Activated CD8-positive, alpha-beta memory T cell treated with anti-CD3 and anti-CD28 coated beads, Interleukin-2, amount 50 U/mL, for 48 hours (primary cell): ENCODE results near the gene TXLNB.
A peak's percentile ranks its signal among the peaks of the same experiment; 100 is the strongest.
"Not testable (repeated sequence)": the region's sequence is repeated elsewhere in the genome, so short reads cannot be mapped to it uniquely, and the experiment has no call there.

ENCODE experiments used
- DNase-seq: peaks from one replicate; pipeline ENCODE4 v3.0.0-alpha.2; 2020

The TXLNB gene

GRCh38 chr6:139265512-139266190 is 26.1 kb downstream of the TXLNB start:
- no peak for DNase-seq

GRCh38 chr6:139262519-139263300 is 29.1 kb downstream of the TXLNB start:
- no peak for DNase-seq

GRCh38 chr6:139257821-139258398 is 33.9 kb downstream of the TXLNB start:
- no peak for DNase-seq

GRCh38 chr6:139257291-139257690 is 34.5 kb downstream of the TXLNB start:
- DNase-seq: no peak

GRCh38 chr6:139256087-139256486 is 35.7 kb downstream of the TXLNB start:
- no peak for DNase-seq

- DNase-seq: no peak
Measured at GRCh38 chr6:139254196-139254595, 37.6 kb downstream of the TXLNB start.

GRCh38 chr6:139253656-139254055 is 38.1 kb downstream of the TXLNB start:
- DNase-seq: no peak

GRCh38 chr6:139251691-139252390 is 40.0 kb downstream of the TXLNB start:
- DNase-seq: no peak

- DNase-seq: no peak
Measured at GRCh38 chr6:139251045-139251690, 40.6 kb downstream of the TXLNB start.

- DNase-seq: peak; percentile 69
Measured at GRCh38 chr6:139250296-139251044, 41.3 kb downstream of the TXLNB start.

GRCh38 chr6:139249395-139249794 is 42.4 kb downstream of the TXLNB start:
- no peak for DNase-seq

- DNase-seq: no peak
Measured at GRCh38 chr6:139248911-139249310, 42.9 kb downstream of the TXLNB start.

- no peak for DNase-seq
Measured at GRCh38 chr6:139247618-139248017, 44.2 kb downstream of the TXLNB start.

- DNase-seq: no peak
Measured at GRCh38 chr6:139243536-139243935, 48.3 kb downstream of the TXLNB start.

- DNase-seq: no peak
Measured at GRCh38 chr6:139242457-139243240, 49.1 kb downstream of the TXLNB start.

GRCh38 chr6:139240161-139241010 is 51.4 kb downstream of the TXLNB start:
- DNase-seq: no peak

GRCh38 chr6:139239064-139239463 is 52.7 kb downstream of the TXLNB start:
- no peak for DNase-seq

GRCh38 chr6:139236105-139236504 is 55.7 kb downstream of the TXLNB start:
- DNase-seq: no peak

- DNase-seq: no peak
Measured at GRCh38 chr6:139235661-139236060, 56.1 kb downstream of the TXLNB start.

- not testable (repeated sequence) for DNase-seq
Measured at GRCh38 chr6:139234193-139234592, 57.6 kb downstream of the TXLNB start.
